Loucy (cell line): ENCODE measurements around the gene AIG1.
A peak's percentile ranks its signal among the peaks of the same experiment; 100 is the strongest.

Source experiments
- H2AFZ ChIP-seq: fragments of 200-600 bp; sonication (generic); 2 replicates; pipeline ENCODE4 v1.6.0; 2016; ENCODE audit warnings: antibody characterized with exemption, mild to moderate bottlenecking, low read length, moderate library complexity
- H3F3A ChIP-seq: fragments of 200-600 bp; 2 replicates; pipeline ENCODE4 v1.6.0; 2016; ENCODE audit warnings: antibody characterized with exemption, low read depth, mild to moderate bottlenecking
- H3K27me3 ChIP-seq: fragments of 200-600 bp; sonication (generic); 2 replicates; pipeline ENCODE4 v1.6.1; 2014; ENCODE audit warnings: low read length, mild to moderate bottlenecking; ENCODE audit not compliant: insufficient read depth, poor library complexity, severe bottlenecking
- H3K36me3 ChIP-seq: fragments of 200-600 bp; sonication (generic); 2 replicates; pipeline ENCODE4 v1.6.1; 2016; ENCODE audit warnings: low read length; ENCODE audit not compliant: insufficient read depth
- H3K4me1 ChIP-seq: fragments of 200-600 bp; sonication (generic); 2 replicates; pipeline ENCODE4 v1.5.1; 2014; ENCODE audit warnings: low read length, mild to moderate bottlenecking; ENCODE audit not compliant: insufficient read depth, poor library complexity, severe bottlenecking
- H3K4me2 ChIP-seq: fragments of 200-600 bp; sonication (generic); 2 replicates; pipeline ENCODE4 v1.6.0; 2014; ENCODE audit warnings: antibody characterized with exemption, low read length, low read depth, mild to moderate bottlenecking; ENCODE audit not compliant: poor library complexity, severe bottlenecking
- H3K4me3 ChIP-seq: fragments of 200-600 bp; sonication (generic); 2 replicates; pipeline ENCODE4 v1.5.1; 2014; ENCODE audit warnings: low read length, mild to moderate bottlenecking, mixed read lengths; ENCODE audit not compliant: poor library complexity, severe bottlenecking
- H3K79me2 ChIP-seq: fragments of 200-600 bp; sonication (generic); 2 replicates; pipeline ENCODE4 v1.6.1; 2014; ENCODE audit warnings: low read length; ENCODE audit not compliant: insufficient read depth
- H3K9ac ChIP-seq: fragments of 200-600 bp; sonication (generic); 2 replicates; pipeline ENCODE4 v1.6.0; 2014; ENCODE audit warnings: mild to moderate bottlenecking, low read depth, low read length, moderate library complexity; ENCODE audit not compliant: poor library complexity, severe bottlenecking
- H3K9me2 ChIP-seq: fragments of 200-600 bp; sonication (generic); replicated peaks from 2 replicates; pipeline ENCODE4 v1.6.1; 2016; ENCODE audit warnings: low read depth, low read length, mixed read lengths
- H3K9me3 ChIP-seq: fragments of 200-600 bp; sonication (generic); 2 replicates; pipeline ENCODE4 v1.6.1; 2014; ENCODE audit warnings: mild to moderate bottlenecking, antibody characterized with exemption, low read length, low read depth; ENCODE audit not compliant: insufficient read depth
- H4K20me1 ChIP-seq: fragments of 200-600 bp; sonication (generic); 2 replicates; pipeline ENCODE4 v1.6.0; 2014; ENCODE audit warnings: antibody characterized with exemption, low read length, mild to moderate bottlenecking; ENCODE audit not compliant: insufficient read depth, poor library complexity, severe bottlenecking
- EZH2phosphoT487 ChIP-seq: fragments of 200-600 bp; IDR thresholded peaks from 2 replicates; pipeline ENCODE4 v1.6.1; 2018; ENCODE audit warnings: antibody characterized with exemption, mild to moderate bottlenecking, moderate library complexity, borderline replicate concordance
- TF ChIP-seq, protein P1 (sequence below): fragments of 200-600 bp; sonication (generic); conservative IDR thresholded peaks from 2 replicates; pipeline ENCODE4 v1.5.1; 2014; ENCODE audit warnings: mild to moderate bottlenecking, antibody characterized with exemption, low read length

AIG1 gene

DNA sequence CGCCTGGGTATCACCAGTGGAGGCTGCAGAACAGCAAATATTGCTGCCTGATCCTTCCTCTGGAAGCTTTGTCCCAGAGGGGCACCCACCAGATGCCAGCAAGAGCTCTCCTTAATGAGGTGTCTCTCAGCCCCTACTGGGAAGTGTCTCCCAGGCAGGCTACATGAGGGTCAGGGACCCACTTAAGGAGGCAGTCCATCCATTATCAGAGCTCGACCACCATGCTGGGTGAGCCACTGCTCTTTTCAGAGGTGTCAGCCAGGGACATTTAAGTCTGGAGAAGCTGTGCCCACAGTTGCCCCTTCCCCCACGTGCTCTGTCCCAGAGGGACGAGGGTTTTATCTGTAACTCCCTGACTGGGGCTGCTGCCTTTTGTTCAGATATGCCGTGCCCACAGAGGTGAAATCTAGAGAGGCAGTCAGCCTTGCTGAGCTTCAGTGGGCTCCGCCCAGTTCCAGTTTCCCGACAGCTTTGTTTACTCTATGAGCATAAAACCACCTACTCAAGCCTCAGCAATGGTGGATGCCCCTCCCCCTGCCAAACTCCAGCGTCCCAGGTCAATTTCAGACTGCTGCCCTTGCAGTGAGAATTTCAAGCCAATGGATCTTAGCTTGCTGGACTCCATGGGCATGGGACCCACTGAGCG is 25.9 kb upstream of the AIG1 start:
- no peak overlapping the region for H2AFZ ChIP-seq
- H3K4me2 ChIP-seq, result no peak overlapping the region
- H3K9me2 ChIP-seq, result no peaks in the 10 kb centered on the region

DNA sequence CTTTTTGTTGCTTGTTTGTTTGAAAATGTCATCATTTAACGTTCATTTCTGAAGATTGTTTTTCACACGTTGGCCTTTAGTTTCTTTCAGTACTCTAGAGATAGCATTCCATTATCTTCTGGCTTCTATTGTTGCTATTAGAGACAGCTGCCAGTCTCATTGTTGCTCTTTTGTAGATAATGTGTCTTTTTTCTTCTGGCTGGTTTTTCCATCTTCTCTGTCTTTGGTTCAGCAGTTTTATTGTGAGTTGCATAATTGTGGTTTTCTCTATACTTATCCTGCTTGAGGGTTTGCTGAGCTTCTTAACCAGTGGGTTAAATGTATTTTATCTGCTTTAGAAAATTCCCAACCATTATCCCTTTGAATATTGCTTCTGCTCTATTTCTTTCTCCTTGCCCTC is 23.2 kb upstream of the AIG1 start:
- Histone ChIP-seq H3K79me2 (no peaks in the 10 kb centered on the region), H3K4me3 (no peak overlapping the region), H4K20me1 (no peaks in the 10 kb centered on the region), H3F3A (no peaks in the 10 kb centered on the region), H3K27me3 (no peaks in the 10 kb centered on the region), H3K4me2 (no peak overlapping the region), H2AFZ (no peak overlapping the region), H3K9ac (no peak overlapping the region), H3K9me3 (no peaks in the 10 kb centered on the region), H3K4me1 (peaks cover 6% of the 10 kb centered on the region), H3K9me2 (no peaks in the 10 kb centered on the region), H3K36me3 (no peaks in the 10 kb centered on the region)
- no peak for TF ChIP-seq EZH2phosphoT487
- TF ChIP-seq, protein P1, sequence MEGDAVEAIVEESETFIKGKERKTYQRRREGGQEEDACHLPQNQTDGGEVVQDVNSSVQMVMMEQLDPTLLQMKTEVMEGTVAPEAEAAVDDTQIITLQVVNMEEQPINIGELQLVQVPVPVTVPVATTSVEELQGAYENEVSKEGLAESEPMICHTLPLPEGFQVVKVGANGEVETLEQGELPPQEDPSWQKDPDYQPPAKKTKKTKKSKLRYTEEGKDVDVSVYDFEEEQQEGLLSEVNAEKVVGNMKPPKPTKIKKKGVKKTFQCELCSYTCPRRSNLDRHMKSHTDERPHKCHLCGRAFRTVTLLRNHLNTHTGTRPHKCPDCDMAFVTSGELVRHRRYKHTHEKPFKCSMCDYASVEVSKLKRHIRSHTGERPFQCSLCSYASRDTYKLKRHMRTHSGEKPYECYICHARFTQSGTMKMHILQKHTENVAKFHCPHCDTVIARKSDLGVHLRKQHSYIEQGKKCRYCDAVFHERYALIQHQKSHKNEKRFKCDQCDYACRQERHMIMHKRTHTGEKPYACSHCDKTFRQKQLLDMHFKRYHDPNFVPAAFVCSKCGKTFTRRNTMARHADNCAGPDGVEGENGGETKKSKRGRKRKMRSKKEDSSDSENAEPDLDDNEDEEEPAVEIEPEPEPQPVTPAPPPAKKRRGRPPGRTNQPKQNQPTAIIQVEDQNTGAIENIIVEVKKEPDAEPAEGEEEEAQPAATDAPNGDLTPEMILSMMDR, result no peak

More for the DNA sequence above, 25.9 kb upstream of the AIG1 start:
- Histone ChIP-seq H3K27me3 (no peaks in the 10 kb centered on the region), H3K4me1 (peaks cover 6% of the 10 kb centered on the region), H3K79me2 (no peaks in the 10 kb centered on the region), H3K4me3 (no peak overlapping the region), H4K20me1 (no peaks in the 10 kb centered on the region), H3F3A (no peaks in the 10 kb centered on the region), H3K9me3 (no peaks in the 10 kb centered on the region), H3K36me3 (no peaks in the 10 kb centered on the region), H3K9ac (no peak overlapping the region)
- TF ChIP-seq, protein P1, result no peak
- no peak for TF ChIP-seq EZH2phosphoT487

GRCh38 chr6:143038833-143039232 is 21.9 kb upstream of the AIG1 start:
- peaks cover 6% of the 10 kb centered on the region for H3K4me1 ChIP-seq
- no peaks in the 10 kb centered on the region for H3K9me2 ChIP-seq
- no peaks in the 10 kb centered on the region for H3K79me2 ChIP-seq
- H3K4me3 ChIP-seq, result no peak overlapping the region
- no peaks in the 10 kb centered on the region for H3F3A ChIP-seq
- H3K36me3 ChIP-seq, result no peaks in the 10 kb centered on the region
- no peaks in the 10 kb centered on the region for H4K20me1 ChIP-seq
- no peak overlapping the region for H3K9ac ChIP-seq
- TF ChIP-seq EZH2phosphoT487, result no peak
- TF ChIP-seq, protein P1, result peak; percentile 32; the same call in 1 of the 2 replicates
- no peak overlapping the region for H2AFZ ChIP-seq
- no peaks in the 10 kb centered on the region for H3K27me3 ChIP-seq
- H3K4me2 ChIP-seq, result no peak overlapping the region
- H3K9me3 ChIP-seq, result no peaks in the 10 kb centered on the region
